Testis (tissue), 3 donors: ENCODE results near the gene SLIT3. TPM values are rescaled to one million over a fixed set of nuclear protein-coding genes. Genes with fewer than 3 reads are reported as not detected.

Experiments
- DNase-seq: peaks from one replicate; pipeline ENCODE4 v3.0.0-alpha.2; 2019
- H3K27ac ChIP-seq, 2 donors: fragments of 200-600 bp; sonication (generic); one replicate each; pipeline ENCODE4 v1.5.1; 2019
- H3K27me3 ChIP-seq: fragments of 200-600 bp; sonication (generic); one replicate; pipeline ENCODE4 v1.5.1; 2019
- H3K36me3 ChIP-seq: fragments of 200-600 bp; sonication (generic); one replicate; pipeline ENCODE4 v1.5.1; 2017; ENCODE audit warnings: low read depth; ENCODE audit errors: missing control alignments
- H3K4me1 ChIP-seq: fragments of 200-600 bp; sonication (generic); one replicate; pipeline ENCODE4 v1.5.1; 2019
- H3K4me3 ChIP-seq, 2 donors: fragments of 200-600 bp; sonication (generic); one replicate each; pipeline ENCODE4 v1.5.1; 2017 to 2019
- H3K9me3 ChIP-seq: fragments of 200-600 bp; sonication (generic); one replicate; pipeline ENCODE4 v1.5.1; 2017
- POLR2A ChIP-seq: fragments of 450-650 bp; IDR thresholded peaks from one replicate; pipeline ENCODE4 v1.6.1; 2017; ENCODE audit warnings: antibody characterized with exemption, mild to moderate bottlenecking, moderate library complexity
- WGBS, 2 donors: methylation state at CpG; one replicate each; pipeline ENCODE4 v1.1.5; 2018; 5-methylcytosine and 5-hydroxymethylcytosine counted together
- intact Hi-C: fragments of 100-400 bp; cut with DNase I; formaldehyde crosslinking; loops from one replicate; pipeline ENCODE4 v1.15.1; 2023; ENCODE audit warnings: low total_unique reads
- polyA plus RNA-seq: library from polyadenylated mRNA; stranded (reverse); fragments of 350-450 nt; fragmentation: Illumina TruSeq; extraction: RNeasy Lipid Tissue Mini Kit (QIAGEN cat#74804); gene quantifications from one replicate; pipeline ENCODE4 v1.2.3, GENCODE V29; 2014; ENCODE audit warnings: low read depth, low replicate concordance; ENCODE audit not compliant: insufficient read depth
- total RNA-seq, 2 donors: library from RNA; depleted of rRNA; stranded (reverse); fragments of >200 nt; gene quantifications; one replicate each; pipeline ENCODE4 v1.2.3, GENCODE V29; 2016
- TF ChIP-seq, protein P1 (sequence below), 3 experiments: fragments of 450-650 bp in 2 of 3; fragments of 200-600 bp in 1 of 3; sonication (generic) in 1 of 3; IDR thresholded peaks; one replicate each; pipeline ENCODE4 v1.5.1; 2016 to 2019; ENCODE audit warnings: antibody characterized with exemption in 3 of 3, mild to moderate bottlenecking in 2 of 3, moderate library complexity in 1 of 3

Gene SLIT3
- total and polyA plus RNA-seq, 3 donors from 2014 or later = 4.8 to 23.2 (median 7.8) TPM

DNA sequence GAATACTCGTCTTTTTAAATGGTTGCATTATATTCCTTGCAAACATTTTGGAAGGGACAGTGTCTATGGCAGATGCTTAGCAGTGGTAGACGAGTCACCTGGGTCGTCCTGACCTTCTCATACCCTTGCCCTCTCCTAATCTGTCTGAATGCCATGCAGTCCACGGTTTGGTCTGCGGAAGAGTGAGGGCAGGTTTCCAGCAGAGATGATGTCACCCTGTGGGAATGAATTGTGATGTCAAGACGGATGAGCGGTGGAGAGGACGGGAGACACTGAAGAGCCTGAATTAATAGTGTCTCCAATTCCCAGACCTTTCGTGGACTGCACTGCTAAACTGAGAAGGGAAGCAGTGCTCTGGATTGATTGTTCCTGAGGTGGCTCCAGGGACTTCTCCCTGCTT is 392.7 kb downstream of the SLIT3 start:
- Histone ChIP-seq H3K4me1 (no peaks in the 10 kb centered on the region), H3K4me3 (no peak overlapping the region), H3K27me3 (no peaks in the 10 kb centered on the region), H3K36me3 (no peaks in the 10 kb centered on the region), H3K9me3 (no peaks in the 10 kb centered on the region), H3K27ac (no peak overlapping the region)
- TF ChIP-seq, protein P1, sequence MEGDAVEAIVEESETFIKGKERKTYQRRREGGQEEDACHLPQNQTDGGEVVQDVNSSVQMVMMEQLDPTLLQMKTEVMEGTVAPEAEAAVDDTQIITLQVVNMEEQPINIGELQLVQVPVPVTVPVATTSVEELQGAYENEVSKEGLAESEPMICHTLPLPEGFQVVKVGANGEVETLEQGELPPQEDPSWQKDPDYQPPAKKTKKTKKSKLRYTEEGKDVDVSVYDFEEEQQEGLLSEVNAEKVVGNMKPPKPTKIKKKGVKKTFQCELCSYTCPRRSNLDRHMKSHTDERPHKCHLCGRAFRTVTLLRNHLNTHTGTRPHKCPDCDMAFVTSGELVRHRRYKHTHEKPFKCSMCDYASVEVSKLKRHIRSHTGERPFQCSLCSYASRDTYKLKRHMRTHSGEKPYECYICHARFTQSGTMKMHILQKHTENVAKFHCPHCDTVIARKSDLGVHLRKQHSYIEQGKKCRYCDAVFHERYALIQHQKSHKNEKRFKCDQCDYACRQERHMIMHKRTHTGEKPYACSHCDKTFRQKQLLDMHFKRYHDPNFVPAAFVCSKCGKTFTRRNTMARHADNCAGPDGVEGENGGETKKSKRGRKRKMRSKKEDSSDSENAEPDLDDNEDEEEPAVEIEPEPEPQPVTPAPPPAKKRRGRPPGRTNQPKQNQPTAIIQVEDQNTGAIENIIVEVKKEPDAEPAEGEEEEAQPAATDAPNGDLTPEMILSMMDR (IDR thresholded peaks at IDR 0.05) = no peak
- TF ChIP-seq POLR2A = no peak
- intact Hi-C loops = no loop called here
- no peak for DNase-seq
- 69 to 80% methylated on average over 9 of the region's 9 CpGs for WGBS, 2 donors

DNA sequence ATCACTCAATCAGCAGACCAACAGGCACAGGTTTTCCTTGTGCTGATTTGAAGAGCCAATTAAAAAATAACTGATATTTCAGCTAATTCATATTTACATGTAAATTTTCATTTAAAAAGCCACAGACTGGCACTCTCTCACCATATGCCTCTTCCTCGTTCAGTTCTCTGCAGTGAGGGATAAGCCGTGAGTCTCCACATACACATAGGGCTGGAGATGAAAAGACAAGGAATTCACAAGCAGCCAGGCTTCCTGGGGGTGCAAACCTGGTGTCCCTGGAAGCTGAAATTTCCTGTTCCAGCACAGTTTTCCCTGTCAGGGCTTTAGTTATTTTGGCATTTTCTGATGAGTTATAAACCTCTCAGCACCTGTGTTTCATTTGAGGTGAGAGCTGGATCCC is 397.9 kb downstream of the SLIT3 start:
- Histone ChIP-seq H3K36me3 (no peaks in the 10 kb centered on the region), H3K27me3 (no peaks in the 10 kb centered on the region), H3K4me1 (no peaks in the 10 kb centered on the region), H3K9me3 (no peaks in the 10 kb centered on the region), H3K27ac (no peak overlapping the region), H3K4me3 (no peak overlapping the region)
- DNase-seq = no peak
- 84 to 97% methylated on average over 2 of the region's 2 CpGs for WGBS, 2 donors
- TF ChIP-seq POLR2A = no peak
- TF ChIP-seq, protein P1 (IDR thresholded peaks at IDR 0.05) = no peak
- intact Hi-C loops = no loop called here

DNA sequence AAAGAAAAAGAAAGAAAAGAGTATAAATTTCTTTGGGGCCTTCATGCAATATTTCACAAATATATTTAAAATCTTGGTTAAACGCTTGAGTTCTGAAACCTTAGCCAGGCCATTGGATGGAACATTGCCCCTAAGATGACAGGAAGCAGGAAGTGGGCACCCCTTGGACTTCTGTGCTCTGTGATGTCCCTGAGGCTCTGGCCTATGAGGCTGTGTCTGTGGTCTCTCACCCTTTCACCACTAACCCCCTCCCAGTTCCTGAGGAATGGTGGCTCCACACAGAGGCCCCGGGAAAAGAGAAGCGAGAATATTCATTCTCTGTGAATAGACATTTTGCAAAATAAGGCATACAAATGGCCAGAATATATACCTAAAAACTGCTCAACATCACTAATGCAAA is 401.3 kb downstream of the SLIT3 start:
- Histone ChIP-seq H3K36me3 (no peaks in the 10 kb centered on the region), H3K9me3 (no peaks in the 10 kb centered on the region), H3K4me3 (no peak overlapping the region), H3K27ac (no peak overlapping the region), H3K4me1 (no peaks in the 10 kb centered on the region), H3K27me3 (no peaks in the 10 kb centered on the region)
- WGBS, 2 donors = 89 to 93% methylated on average over 3 of the region's 3 CpGs
- no peak for DNase-seq
- intact Hi-C loops = no loop called here
- TF ChIP-seq, protein P1 (IDR thresholded peaks at IDR 0.05) = no peak
- TF ChIP-seq POLR2A = no peak

DNA sequence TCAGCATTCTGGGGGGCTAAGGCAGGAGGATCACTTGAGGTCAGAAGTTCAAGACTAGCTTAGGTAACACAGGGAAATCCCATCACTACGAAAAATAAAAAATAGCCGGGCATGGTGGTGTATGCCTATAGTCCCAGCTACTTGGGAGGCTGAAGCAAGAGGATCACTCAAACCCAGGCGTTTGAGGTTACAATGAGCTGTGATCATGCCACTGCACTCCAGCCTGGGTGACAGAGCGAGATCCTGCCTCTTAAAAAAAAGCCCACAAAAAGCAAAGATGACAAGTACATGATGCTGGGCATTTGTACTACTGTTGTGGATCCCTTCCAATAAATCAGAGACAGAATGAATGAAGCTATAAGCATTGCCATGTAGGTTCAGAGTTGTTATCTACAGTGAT is 401.7 kb downstream of the SLIT3 start:
- Histone ChIP-seq H3K27ac (no peak overlapping the region), H3K4me1 (no peaks in the 10 kb centered on the region), H3K36me3 (no peaks in the 10 kb centered on the region), H3K4me3 (no peak overlapping the region), H3K27me3 (no peaks in the 10 kb centered on the region), H3K9me3 (no peaks in the 10 kb centered on the region)
- intact Hi-C loops = no loop called here
- DNase-seq = no peak
- TF ChIP-seq, protein P1 (IDR thresholded peaks at IDR 0.05) = no peak
- no peak for TF ChIP-seq POLR2A
- 90% methylated on average over 4 of the region's 4 CpGs for WGBS, 2 donors

DNA sequence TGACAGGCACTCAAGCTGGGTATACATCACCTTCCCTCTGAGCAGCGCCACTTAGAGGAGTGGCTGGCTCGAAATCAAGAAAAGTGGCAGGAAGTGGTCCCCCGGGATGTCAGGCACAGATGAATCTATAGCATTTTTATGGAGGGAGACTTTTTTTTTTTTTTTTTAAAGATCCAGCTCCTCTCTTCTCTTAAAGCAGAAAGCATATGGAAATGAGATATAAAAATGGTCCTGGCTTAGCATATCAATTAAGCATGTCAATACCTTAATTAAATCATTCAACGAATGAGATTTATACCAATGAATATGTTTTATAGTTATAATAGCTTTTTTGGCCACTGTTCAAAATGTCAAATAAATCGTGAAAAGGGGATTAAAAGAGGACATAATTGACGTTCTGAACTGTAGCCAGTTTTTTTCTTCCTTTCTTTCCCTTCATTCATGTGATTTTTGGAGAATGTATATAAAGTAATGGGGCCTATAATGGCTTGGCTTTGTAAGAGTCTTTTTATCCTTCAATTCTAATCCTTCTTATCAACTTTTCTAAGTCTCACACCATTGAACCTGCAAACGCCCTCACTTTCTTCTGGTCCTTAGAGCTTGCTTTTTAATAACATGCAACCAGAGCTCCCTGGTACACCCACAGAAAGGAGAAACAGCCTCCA is 402.6 kb downstream of the SLIT3 start:
- H3K27me3 ChIP-seq = no peaks in the 10 kb centered on the region
- TF ChIP-seq, protein P1 (IDR thresholded peaks at IDR 0.05) = no peak
- no peak for TF ChIP-seq POLR2A
- intact Hi-C loops = no loop called here

More for the DNA sequence above, 402.6 kb downstream of the SLIT3 start:
- 68 to 69% methylated on average over 7 of the region's 7 CpGs for WGBS, 2 donors
- Histone ChIP-seq H3K4me1 (no peaks in the 10 kb centered on the region), H3K27ac (no peak overlapping the region), H3K9me3 (no peaks in the 10 kb centered on the region), H3K4me3 (no peak overlapping the region), H3K36me3 (no peaks in the 10 kb centered on the region)
- no peak for DNase-seq
